Muscle of leg (tissue), 11 donors: ENCODE data around the gene PLD1. TPM values are rescaled to one million over a fixed set of nuclear protein-coding genes. Genes with fewer than 3 reads are reported as not detected.

Experiments used
- DNase-seq: peaks from one replicate; pipeline ENCODE4 v3.0.0; 2013
- H3K27ac ChIP-seq: one replicate; pipeline ENCODE4 v1.5.1; 2013; ENCODE audit warnings: mild to moderate bottlenecking, low read length, control low read depth
- H3K27me3 ChIP-seq: one replicate; pipeline ENCODE4 v1.6.1; 2013; ENCODE audit warnings: low read length; ENCODE audit not compliant: control insufficient read depth, insufficient read depth
- H3K36me3 ChIP-seq: one replicate; pipeline ENCODE4 v1.6.1; 2013; ENCODE audit warnings: low read length; ENCODE audit not compliant: control insufficient read depth, insufficient read depth
- H3K4me1 ChIP-seq: one replicate; pipeline ENCODE4 v1.6.1; 2013; ENCODE audit warnings: low read length; ENCODE audit not compliant: control insufficient read depth, insufficient read depth
- H3K4me3 ChIP-seq: one replicate; pipeline ENCODE4 v1.5.1; 2013; ENCODE audit warnings: low read length, control low read depth
- H3K9me3 ChIP-seq: replicated peaks from 2 replicates; pipeline ENCODE4 v1.6.1; 2013; ENCODE audit warnings: low read depth, low read length; ENCODE audit not compliant: control insufficient read depth
- WGBS: methylation state at CpG from one replicate; pipeline ENCODE4 v1.1.5; 2013; ENCODE audit warnings: missing lambda C conversion rate; ENCODE audit not compliant: insufficient coverage; 5-methylcytosine and 5-hydroxymethylcytosine counted together
- polyA plus RNA-seq, 8 donors: library from polyadenylated mRNA; unstranded; fragments of 120-200 nt; gene quantifications; one replicate each; pipeline versions ENCODE4 v1.2.1 to v1.2.3, GENCODE V29; 2013; ENCODE audit warnings: inconsistent platforms in 1 of 8, low replicate concordance in 1 of 8; ENCODE audit not compliant: insufficient read length in 8 of 8, insufficient read depth in 1 of 8
- total RNA-seq: library from RNA; stranded (reverse); fragments of 120-200 nt; gene quantifications from one replicate; pipeline ENCODE4 v1.2.4, GENCODE V29; 2013

PLD1 gene
- total and polyA plus RNA-seq, 9 donors, result 12.4 to 21.7 (median 16.2) TPM

DNA sequence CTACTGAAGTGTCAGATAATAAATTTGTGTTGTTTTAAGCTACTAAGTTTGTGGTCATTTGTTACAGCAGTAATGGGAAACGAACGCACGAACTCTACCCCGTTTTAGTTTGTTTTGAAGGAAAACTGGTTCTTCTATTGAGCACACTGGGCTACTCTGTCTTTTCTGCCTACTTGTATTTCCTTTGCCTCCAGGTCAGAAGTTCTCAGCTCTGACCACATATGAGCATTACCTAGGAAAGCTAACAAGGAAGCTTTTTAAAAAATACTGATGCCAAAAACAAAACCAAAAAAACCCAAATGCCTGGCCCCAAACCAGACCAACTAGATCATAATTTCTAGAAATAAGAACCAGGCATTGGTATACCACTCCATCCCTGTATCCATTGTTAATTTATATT lies 193.5 kb downstream of the PLD1 start:
- Histone ChIP-seq H3K36me3 (peaks cover 17% of the 10 kb centered on the region), H3K27ac (no peak overlapping the region), H3K4me1 (peaks cover 3% of the 10 kb centered on the region), H3K9me3 (no peaks in the 10 kb centered on the region), H3K4me3 (no peak overlapping the region), H3K27me3 (no peaks in the 10 kb centered on the region)
- DNase-seq, result no peak
- no CpG with 5 or more reads among the region's 4 CpGs for WGBS

DNA sequence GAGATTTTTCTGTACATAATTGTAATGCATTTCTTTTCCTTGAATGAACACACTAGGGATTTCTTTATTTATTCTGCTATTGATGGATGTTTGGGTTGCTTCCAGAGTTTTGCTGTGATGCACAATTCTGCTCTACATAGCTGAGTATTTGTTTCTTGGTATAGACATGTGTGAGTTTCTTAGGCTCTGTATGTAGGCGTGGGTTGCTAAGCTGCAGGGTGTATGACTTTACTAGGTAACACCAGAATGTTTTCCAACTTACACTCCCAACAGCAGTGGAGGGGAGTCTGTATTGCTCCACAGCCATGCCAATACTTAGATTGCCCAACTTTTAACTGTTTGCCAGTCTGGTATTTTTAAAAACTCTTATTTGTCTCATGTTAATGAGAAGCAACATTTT lies 194.6 kb downstream of the PLD1 start:
- H3K4me3 ChIP-seq, result no peak overlapping the region
- peaks cover 22% of the 10 kb centered on the region for H3K36me3 ChIP-seq
- H3K27me3 ChIP-seq, result no peaks in the 10 kb centered on the region
- WGBS, result no CpG with 5 or more reads among the region's 1 CpG
- H3K9me3 ChIP-seq, result no peaks in the 10 kb centered on the region
- H3K4me1 ChIP-seq, result peaks cover 3% of the 10 kb centered on the region
- peak; percentile 79 for DNase-seq
- H3K27ac ChIP-seq, result no peak overlapping the region

DNA sequence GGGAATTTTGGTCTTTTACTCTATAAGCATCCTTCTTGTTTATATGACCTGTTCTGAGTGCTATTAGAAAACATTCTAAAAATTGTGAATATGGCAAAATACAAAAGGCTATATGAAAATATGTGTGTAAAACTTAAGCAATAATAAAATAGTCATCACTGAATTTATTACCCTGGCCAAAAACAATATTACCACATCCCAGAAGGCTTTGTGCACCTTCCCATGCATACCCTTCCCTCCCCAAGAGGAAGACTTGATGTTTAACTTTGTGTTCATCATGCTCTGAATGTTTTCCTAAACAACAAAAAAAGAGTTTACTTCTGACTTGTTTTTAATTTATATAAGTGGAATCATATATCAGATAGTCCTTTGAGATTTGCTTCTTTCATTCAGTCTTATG lies 195.0 kb downstream of the PLD1 start:
- H3K36me3 ChIP-seq, result peaks cover 22% of the 10 kb centered on the region
- no peak for DNase-seq
- H3K4me1 ChIP-seq, result peaks cover 3% of the 10 kb centered on the region
- H3K4me3 ChIP-seq, result no peak overlapping the region
- H3K27me3 ChIP-seq, result no peaks in the 10 kb centered on the region
- H3K27ac ChIP-seq, result no peak overlapping the region
- H3K9me3 ChIP-seq, result no peaks in the 10 kb centered on the region

DNA sequence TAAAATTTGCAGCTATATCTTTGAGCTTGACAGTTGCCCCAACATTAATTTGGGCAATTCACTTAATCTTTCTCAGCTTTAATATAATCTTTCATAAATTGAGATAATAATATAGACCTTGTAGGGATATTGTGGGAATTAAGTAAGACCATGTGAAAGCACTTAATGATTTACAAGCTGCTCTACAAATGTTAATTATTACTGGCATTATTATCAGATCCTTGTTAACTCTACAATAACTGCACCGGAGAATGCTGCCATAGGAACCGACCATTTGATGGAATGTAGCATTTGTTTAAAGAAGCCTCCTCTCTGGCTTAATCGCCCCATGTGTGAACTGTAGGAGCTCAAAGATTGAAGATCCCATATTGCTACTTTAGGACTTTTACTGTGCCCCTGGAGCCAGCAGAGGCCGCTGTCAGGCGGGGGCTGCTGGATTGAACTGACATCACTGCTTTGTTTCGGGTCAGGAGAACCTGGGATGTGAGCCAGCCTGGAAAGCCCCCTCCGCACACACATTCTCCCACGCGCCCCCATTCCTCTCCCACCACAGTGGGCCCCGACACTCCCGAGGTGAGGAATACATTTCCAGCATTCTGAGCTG lies 195.9 kb downstream of the PLD1 start:
- no peak overlapping the region for H3K4me3 ChIP-seq
- H3K36me3 ChIP-seq, result peaks cover 19% of the 10 kb centered on the region
- H3K9me3 ChIP-seq, result no peaks in the 10 kb centered on the region
- no peaks in the 10 kb centered on the region for H3K27me3 ChIP-seq
- no peak overlapping the region for H3K27ac ChIP-seq
- 56% methylated on average over 1 of the region's 11 CpGs for WGBS
- peaks cover 3% of the 10 kb centered on the region for H3K4me1 ChIP-seq
- peak; percentile 24 for DNase-seq

DNA sequence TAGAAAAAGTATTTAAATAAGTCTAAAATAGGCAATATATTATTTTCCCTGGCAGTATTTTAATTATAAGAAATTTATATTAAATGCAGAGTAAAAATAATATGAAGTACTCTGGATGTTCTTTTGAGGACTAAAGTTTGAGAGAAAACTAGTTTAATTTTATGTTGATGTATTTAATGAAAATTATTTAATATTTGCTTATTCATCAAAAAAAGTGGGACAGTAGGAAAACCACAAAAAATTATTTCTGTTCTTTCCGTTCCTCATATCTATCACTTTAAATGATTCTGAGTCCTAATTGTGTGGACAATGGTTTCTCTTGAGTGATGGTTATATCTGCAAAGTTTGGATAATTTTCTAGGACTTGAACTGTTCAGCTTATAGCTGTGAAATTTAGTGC lies 202.8 kb downstream of the PLD1 start:
- Histone ChIP-seq H3K4me3 (no peak overlapping the region), H3K4me1 (no peaks in the 10 kb centered on the region), H3K36me3 (peaks cover 21% of the 10 kb centered on the region), H3K9me3 (no peaks in the 10 kb centered on the region), H3K27me3 (no peaks in the 10 kb centered on the region), H3K27ac (no peak overlapping the region)
- no CpG with 5 or more reads among the region's 1 CpG for WGBS
- DNase-seq, result no peak

DNA sequence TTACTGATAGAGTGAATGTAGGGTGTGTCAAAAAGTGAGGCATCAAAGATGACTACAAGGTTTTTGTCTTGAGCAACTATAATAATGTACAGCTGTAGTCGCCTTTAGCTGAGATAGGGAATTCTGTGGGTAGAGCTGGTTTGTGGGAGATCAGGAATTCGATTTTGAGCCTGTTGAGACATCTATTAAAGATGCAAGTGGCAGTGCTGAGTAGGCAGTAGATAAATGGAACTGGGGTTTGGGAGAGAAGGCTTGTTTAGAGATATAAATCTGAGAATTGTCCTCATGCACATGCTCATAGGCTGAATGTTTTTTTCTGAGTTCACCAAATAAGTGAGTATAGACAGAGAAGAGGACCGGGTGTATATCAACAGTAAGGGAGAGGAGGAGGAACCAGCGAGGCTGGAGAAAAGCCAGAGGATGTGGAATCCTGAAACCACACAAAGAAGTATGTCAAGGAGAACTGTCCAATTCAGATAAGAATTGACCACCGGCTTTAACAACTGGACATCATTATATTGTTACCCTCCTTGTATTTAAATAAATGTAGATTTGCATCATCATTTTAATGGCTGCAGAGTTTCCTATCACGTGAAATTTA lies 204.0 kb downstream of the PLD1 start:
- Histone ChIP-seq H3K4me1 (no peaks in the 10 kb centered on the region), H3K9me3 (no peaks in the 10 kb centered on the region), H3K36me3 (peaks cover 19% of the 10 kb centered on the region), H3K27me3 (no peaks in the 10 kb centered on the region), H3K4me3 (no peak overlapping the region), H3K27ac (no peak overlapping the region)
- DNase-seq, result no peak
- 92% methylated on average over 3 of the region's 6 CpGs for WGBS

DNA sequence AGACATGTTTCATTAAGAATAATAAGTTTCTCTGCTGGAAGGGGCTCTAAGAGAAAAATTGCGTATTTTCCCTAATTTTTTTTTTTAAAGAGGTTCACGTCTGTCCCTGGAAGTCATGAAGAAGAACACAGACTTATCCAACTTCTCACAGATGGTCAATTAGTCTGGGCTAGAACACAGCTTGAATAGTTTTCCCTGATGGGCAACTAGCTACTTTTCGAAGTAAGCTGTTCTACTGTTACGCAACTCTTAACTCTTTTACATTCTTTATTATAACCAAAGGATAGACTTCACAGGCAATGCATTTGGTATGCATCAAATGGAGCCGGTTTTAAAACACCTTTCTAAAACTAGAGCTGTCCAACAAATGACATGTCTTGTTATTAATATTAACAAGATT lies 205.9 kb downstream of the PLD1 start:
- Histone ChIP-seq H3K4me1 (no peaks in the 10 kb centered on the region), H3K4me3 (no peak overlapping the region), H3K27me3 (no peaks in the 10 kb centered on the region), H3K9me3 (no peaks in the 10 kb centered on the region), H3K36me3 (peaks cover 15% of the 10 kb centered on the region), H3K27ac (no peak overlapping the region)
- peak; percentile 40 for DNase-seq
- WGBS, result 86% methylated on average over 2 of the region's 5 CpGs

DNA sequence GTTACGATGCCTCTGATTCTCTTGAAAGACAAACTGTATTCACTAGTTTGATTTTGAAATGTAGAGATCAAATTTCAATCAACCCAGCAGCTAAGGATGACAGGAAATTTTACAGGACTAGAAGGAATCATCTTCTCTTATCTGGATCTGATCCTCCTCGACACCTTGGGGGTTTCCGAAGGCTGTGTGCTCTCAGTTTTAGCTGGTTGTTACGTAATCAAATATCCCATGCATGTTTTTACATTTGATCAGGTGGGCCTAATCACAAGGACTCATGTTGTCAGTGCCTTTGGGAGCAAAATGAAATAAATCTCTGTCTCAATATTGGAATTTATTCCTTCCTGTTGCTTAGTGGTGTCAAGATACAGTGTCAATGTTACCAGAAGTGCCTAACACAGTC lies 208.2 kb downstream of the PLD1 start:
- no peaks in the 10 kb centered on the region for H3K9me3 ChIP-seq
- peaks cover 15% of the 10 kb centered on the region for H3K36me3 ChIP-seq
- no peak overlapping the region for H3K27ac ChIP-seq
- DNase-seq, result no peak
- no peaks in the 10 kb centered on the region for H3K27me3 ChIP-seq
- no CpG with 5 or more reads among the region's 4 CpGs for WGBS
- no peak overlapping the region for H3K4me3 ChIP-seq
- H3K4me1 ChIP-seq, result no peaks in the 10 kb centered on the region

DNA sequence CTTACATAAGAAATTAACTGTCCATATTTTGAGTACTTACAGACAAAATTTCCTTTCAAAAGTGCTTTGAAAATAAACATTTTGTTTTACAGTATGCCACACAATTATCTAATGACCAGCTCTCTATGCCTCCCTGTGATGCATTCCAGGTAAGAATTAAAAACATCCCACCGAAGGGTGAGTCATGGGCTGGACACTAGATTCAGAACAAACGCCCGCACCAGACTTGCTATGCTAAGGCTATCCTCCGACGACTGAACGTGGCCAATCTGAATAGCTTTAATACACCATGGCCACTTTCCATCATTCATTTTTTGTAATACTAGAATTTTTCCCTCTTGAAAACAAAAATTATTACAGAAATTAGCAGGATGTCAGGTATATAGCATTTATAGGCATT lies 210.3 kb downstream of the PLD1 start:
- Histone ChIP-seq H3K9me3 (no peaks in the 10 kb centered on the region), H3K27me3 (no peaks in the 10 kb centered on the region), H3K36me3 (peaks cover 11% of the 10 kb centered on the region), H3K4me1 (no peaks in the 10 kb centered on the region), H3K4me3 (no peak overlapping the region), H3K27ac (no peak overlapping the region)
- DNase-seq, result no peak
- 82% methylated on average over 3 of the region's 6 CpGs for WGBS

DNA sequence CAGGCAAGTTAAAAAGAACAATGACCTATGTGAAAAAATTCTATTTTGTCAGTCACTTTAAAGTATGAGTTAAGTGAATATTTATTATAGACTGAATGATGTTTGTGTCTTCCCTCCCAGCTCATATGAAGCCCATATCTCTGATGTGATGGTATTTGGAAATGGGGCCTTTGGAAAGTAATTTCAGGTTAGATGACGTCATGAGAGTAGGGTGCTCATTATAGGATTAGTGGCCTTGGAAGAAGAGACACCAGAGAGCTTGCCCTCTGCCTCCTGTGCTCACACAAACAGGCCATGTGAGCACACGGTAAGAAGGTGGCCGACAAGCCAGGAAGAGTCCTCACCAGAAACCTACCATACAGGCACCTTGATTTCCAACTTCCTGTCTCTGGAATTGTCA lies 211.3 kb downstream of the PLD1 start:
- Histone ChIP-seq H3K27ac (no peak overlapping the region), H3K4me3 (no peak overlapping the region), H3K27me3 (no peaks in the 10 kb centered on the region), H3K9me3 (no peaks in the 10 kb centered on the region), H3K36me3 (peaks cover 11% of the 10 kb centered on the region), H3K4me1 (no peaks in the 10 kb centered on the region)
- WGBS, result 80% methylated on average over 1 of the region's 3 CpGs
- no peak for DNase-seq

DNA sequence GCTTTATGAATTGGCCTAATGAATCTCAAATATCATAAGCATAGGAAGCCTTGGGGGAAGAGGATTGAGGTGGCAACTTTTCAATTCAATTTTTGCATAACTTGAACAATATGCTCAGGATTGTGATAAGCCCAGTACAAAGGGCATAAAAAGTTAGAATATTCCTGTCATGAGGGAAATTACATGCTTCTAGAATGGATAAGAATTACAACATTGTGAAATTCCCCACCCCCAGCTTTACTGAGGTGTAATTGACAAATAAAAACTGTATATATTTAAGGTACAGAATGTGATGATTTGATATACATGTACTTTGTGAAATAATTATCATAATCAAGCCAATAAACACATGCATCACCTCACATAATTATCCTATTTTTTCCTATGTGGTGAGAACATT lies 217.5 kb downstream of the PLD1 start:
- no peaks in the 10 kb centered on the region for H3K36me3 ChIP-seq
- H3K4me3 ChIP-seq, result no peak overlapping the region
- no peak for DNase-seq
- H3K27me3 ChIP-seq, result no peaks in the 10 kb centered on the region
- H3K9me3 ChIP-seq, result no peaks in the 10 kb centered on the region
- no peak overlapping the region for H3K27ac ChIP-seq
- no peaks in the 10 kb centered on the region for H3K4me1 ChIP-seq
